H1 (cell line): ENCODE data around the gene UBE2D2. TPM values are rescaled to one million over a fixed set of nuclear protein-coding genes. Genes with fewer than 3 reads are reported as not detected.

ENCODE experiments used
- JUND ChIP-seq: IDR thresholded peaks from 2 replicates; pipeline ENCODE4 v1.6.1; 2011; ENCODE audit warnings: mild to moderate bottlenecking, improper control_type of control experiment, low read length
- KDM5A ChIP-seq: fragments of 200-600 bp; IDR thresholded peaks from 2 replicates; pipeline ENCODE4 v1.7.1; 2012; ENCODE audit warnings: mild to moderate bottlenecking, low read length, inconsistent platforms, mixed read lengths
- RBBP5 ChIP-seq: IDR thresholded peaks from 2 replicates; pipeline ENCODE4 v1.7.1; 2012; ENCODE audit warnings: low read depth, mild to moderate bottlenecking, inconsistent platforms, low read length, moderate library complexity, borderline replicate concordance
- SIRT6 ChIP-seq: IDR thresholded peaks from one replicate; pipeline ENCODE4 v1.7.1; 2012; ENCODE audit warnings: low read length, inconsistent platforms
- TCF12 ChIP-seq: IDR thresholded peaks from 2 replicates; pipeline ENCODE4 v1.6.1; 2011; ENCODE audit warnings: low read depth, mild to moderate bottlenecking, low read length
- polyA plus RNA-seq, 7 experiments: library from polyadenylated mRNA; depleted of rRNA in 3 of 7; stranded (reverse) in 5 of 7; unstranded in 2 of 7; fragments of >200 nt in 5 of 7; fragments of 200-250 nt in 2 of 7; gene quantifications; 1 replicate in 5 of 7; 2 replicates in 1 of 7; 4 replicates in 1 of 7; pipeline versions ENCODE4 v1.2.1 to v1.2.3, GENCODE V29; 2011 to 2013; ENCODE audit warnings: missing spikeins in 2 of 7, mixed read lengths in 2 of 7
- total RNA-seq: library from RNA; stranded (reverse); fragmentation: NEBNext Ultra II Directional; extraction: Animal tissue kit (Norgen Biotek cat#: 25700); gene quantifications from 2 replicates; pipeline ENCODE4 v1.2.1, GENCODE V29; 2021
- TF ChIP-seq, protein P1 (sequence below): IDR thresholded peaks from 2 replicates; pipeline ENCODE4 v1.6.1; 2011; ENCODE audit warnings: low read depth, mild to moderate bottlenecking, low read length; ENCODE audit not compliant: insufficient read depth

The UBE2D2 gene
- total and polyA plus RNA-seq, 2 of the 8 experiments (the other 6 are each of a cell fraction or from before 2014, with no cell fraction given) = 66.9 to 203 TPM

DNA sequence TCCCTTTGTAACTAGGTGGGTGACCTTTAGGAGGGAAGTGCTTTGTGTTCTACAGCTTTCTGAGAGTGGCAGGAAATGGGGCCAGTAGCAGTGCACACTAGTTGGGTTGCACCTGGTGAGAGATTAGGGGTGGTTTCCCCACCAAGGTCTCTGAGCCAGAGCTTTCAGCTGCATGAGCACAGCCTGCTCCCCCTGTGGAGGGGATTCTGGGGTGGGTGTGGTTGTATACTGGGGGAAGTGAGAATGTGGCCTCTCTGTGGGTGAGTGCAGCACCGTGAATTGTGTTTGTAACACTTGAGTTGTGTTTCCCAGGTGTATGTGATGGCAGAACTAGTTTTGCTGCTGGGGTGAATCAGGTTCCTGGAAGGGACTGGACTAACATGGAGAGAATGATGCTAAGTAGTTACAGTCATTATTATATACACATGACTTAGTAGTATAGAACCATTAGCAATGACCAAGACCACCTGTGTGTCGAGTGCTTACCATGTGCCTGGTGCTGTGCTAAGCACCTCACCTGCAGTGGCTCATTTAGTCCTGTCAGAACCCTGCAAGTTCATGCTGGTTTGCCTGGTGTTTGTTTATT is 75.2 kb downstream of the UBE2D2 start (continued):
- TF ChIP-seq TCF12 (no peak), RBBP5 (no peak), JUND (no peak), SIRT6 (no peak), KDM5A (no peak)
- TF ChIP-seq, protein P1, sequence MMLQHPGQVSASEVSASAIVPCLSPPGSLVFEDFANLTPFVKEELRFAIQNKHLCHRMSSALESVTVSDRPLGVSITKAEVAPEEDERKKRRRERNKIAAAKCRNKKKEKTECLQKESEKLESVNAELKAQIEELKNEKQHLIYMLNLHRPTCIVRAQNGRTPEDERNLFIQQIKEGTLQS = no peak
